CD14-positive monocyte (primary cell): Measurements from ENCODE around the gene CDV3. TPM values are rescaled to one million over a fixed set of nuclear protein-coding genes. Genes with fewer than 3 reads are reported as not detected.

Experiments used
- DNase-seq, 3 donors: peaks; one replicate each; pipeline ENCODE4 v3.0.0-alpha.2; 2011 to 2022
- H2AFZ ChIP-seq: 2 replicates; pipeline ENCODE4 v1.6.0; 2012; ENCODE audit warnings: mild to moderate bottlenecking, low read depth, low read length, inconsistent platforms; ENCODE audit not compliant: insufficient read depth, poor library complexity, severe bottlenecking
- H3K27ac ChIP-seq, 2 donors: 1 replicate in 1 of 2; 2 replicates in 1 of 2; pipeline ENCODE4 v1.5.1; 2012 to 2013; ENCODE audit warnings: low read length in 2 of 2, control low read depth in 1 of 2, inconsistent platforms in 1 of 2, low read depth in 1 of 2, mild to moderate bottlenecking in 1 of 2
- H3K27me3 ChIP-seq, 2 donors: one replicate each; pipeline versions ENCODE4 v1.6.0 to v1.6.1; 2011 to 2013; ENCODE audit warnings: low read length in 2 of 2; ENCODE audit not compliant: control insufficient read depth in 2 of 2, insufficient read depth in 2 of 2
- H3K36me3 ChIP-seq, 2 donors: replicated peaks in 1 of 2; 1 replicate in 1 of 2; 2 replicates in 1 of 2; pipeline versions ENCODE4 v1.5.1 to v1.6.1; 2012 to 2013; ENCODE audit warnings: low read length in 2 of 2, control low read depth in 1 of 2, inconsistent platforms in 1 of 2, mild to moderate bottlenecking in 1 of 2; ENCODE audit not compliant: insufficient read depth in 2 of 2, control insufficient read depth in 1 of 2
- H3K4me1 ChIP-seq, 2 donors: 1 replicate in 1 of 2; 2 replicates in 1 of 2; pipeline versions ENCODE4 v1.5.1 to v1.6.1; 2012 to 2013; ENCODE audit warnings: low read length in 2 of 2, control low read depth in 1 of 2, inconsistent platforms in 1 of 2, mild to moderate bottlenecking in 1 of 2, moderate library complexity in 1 of 2; ENCODE audit not compliant: insufficient read depth in 2 of 2, control insufficient read depth in 1 of 2
- H3K4me2 ChIP-seq: replicated peaks from 2 replicates; pipeline ENCODE3; 2012; ENCODE audit warnings: low read length, moderate library complexity, mild to moderate bottlenecking; ENCODE audit not compliant: poor library complexity, severe bottlenecking; ENCODE audit errors: extremely low read depth
- H3K4me3 ChIP-seq, 3 experiments: fragments of 200-600 bp in 1 of 3; sonication (generic) in 1 of 3; replicated peaks in 1 of 3; 1 replicate in 2 of 3; 2 replicates in 1 of 3; pipeline ENCODE4 v1.5.1; 2011 to 2013; ENCODE audit warnings: low read length in 3 of 3, mild to moderate bottlenecking in 3 of 3, control low read depth in 2 of 3, low read depth in 2 of 3, inconsistent platforms in 1 of 3, moderate library complexity in 1 of 3
- H3K79me2 ChIP-seq: 2 replicates; pipeline ENCODE4 v1.6.0; 2012; ENCODE audit warnings: mild to moderate bottlenecking, control low read depth, inconsistent platforms, low read length, moderate library complexity; ENCODE audit not compliant: insufficient read depth
- H3K9ac ChIP-seq: 2 replicates; pipeline ENCODE4 v1.6.0; 2017; ENCODE audit warnings: low read length, mild to moderate bottlenecking; ENCODE audit not compliant: insufficient read depth, poor library complexity, severe bottlenecking
- H3K9me3 ChIP-seq, 2 donors: replicated peaks in 1 of 2; 1 replicate in 1 of 2; 2 replicates in 1 of 2; pipeline versions ENCODE4 v1.5.1 to v1.6.1; 2012 to 2013; ENCODE audit warnings: low read length in 2 of 2, control low read depth in 1 of 2; ENCODE audit not compliant: control insufficient read depth in 1 of 2, insufficient read depth in 1 of 2
- H4K20me1 ChIP-seq: 2 replicates; pipeline ENCODE4 v1.6.0; 2012; ENCODE audit warnings: mild to moderate bottlenecking, low read length, control low read depth, moderate library complexity; ENCODE audit not compliant: insufficient read depth
- H3K27ac Mint-ChIP-seq, 7 donors: one replicate each; pipeline ENCODE4 v1.8.0; 2020; ENCODE audit warnings: mild to moderate bottlenecking in 7 of 7, mixed read lengths in 7 of 7, moderate library complexity in 6 of 7, inconsistent platforms in 2 of 7
- H3K27me3 Mint-ChIP-seq, 3 donors: one replicate each; pipeline ENCODE4 v1.8.0; 2021 to 2022; ENCODE audit warnings: low read depth in 3 of 3, mild to moderate bottlenecking in 3 of 3, mixed read lengths in 3 of 3, moderate library complexity in 3 of 3, inconsistent platforms in 1 of 3
- H3K36me3 Mint-ChIP-seq, 2 donors: one replicate each; pipeline ENCODE4 v1.8.0; 2020; ENCODE audit warnings: mixed read lengths in 2 of 2, inconsistent platforms in 1 of 2, mild to moderate bottlenecking in 1 of 2
- H3K4me1 Mint-ChIP-seq: one replicate; pipeline ENCODE4 v1.8.0; 2020; ENCODE audit warnings: mild to moderate bottlenecking, mixed read lengths
- H3K4me3 Mint-ChIP-seq, 2 donors: one replicate each; pipeline ENCODE4 v1.8.0; 2020; ENCODE audit warnings: mild to moderate bottlenecking in 2 of 2, mixed read lengths in 2 of 2, moderate library complexity in 1 of 2
- H3K9me3 Mint-ChIP-seq, 7 donors: one replicate each; pipeline ENCODE4 v1.8.0; 2020 to 2022; ENCODE audit warnings: mixed read lengths in 7 of 7, mild to moderate bottlenecking in 6 of 7, moderate library complexity in 6 of 7, inconsistent platforms in 2 of 7
- CTCF ChIP-seq: fragments of 200-600 bp; IDR thresholded peaks from one replicate; pipeline ENCODE4 v1.8.0; 2022; ENCODE audit warnings: antibody characterized with exemption, mild to moderate bottlenecking
- WGBS: methylation state at CpG from one replicate; pipeline ENCODE4 v1.1.5; 2013; ENCODE audit warnings: missing lambda C conversion rate; ENCODE audit not compliant: insufficient coverage; 5-methylcytosine and 5-hydroxymethylcytosine counted together
- intact Hi-C, 2 donors: fragments of 100-400 bp; cut with micrococcal nuclease; formaldehyde crosslinking; loops; one replicate each; pipeline versions ENCODE4 v1.15.0 to v1.15.1; 2023
- polyA plus RNA-seq, 3 donors: library from polyadenylated mRNA; depleted of rRNA in 1 of 3; unstranded in 2 of 3; stranded (reverse) in 1 of 3; fragments of 300-500 nt in 2 of 3; fragments of >200 nt in 1 of 3; fragmentation: Illumina TruSeq in 2 of 3; gene quantifications; 1 replicate in 2 of 3; 2 replicates in 1 of 3; pipeline ENCODE4 v1.2.3, GENCODE V29; 2012 to 2021

Gene CDV3
- polyA plus RNA-seq, 3 donors = 30.0 to 80.1 (median 30.3) TPM

- no peak for DNase-seq
- Histone ChIP-seq H3K9ac (no peak overlapping the region), H3K79me2 (no peaks in the 10 kb centered on the region), H3K27ac (no peak overlapping the region), H3K36me3 (peaks cover 68 to 93% of the 10 kb centered on the region in 2 donors), H3K9me3 (no peaks in the 10 kb centered on the region), H3K27me3 (no peaks in the 10 kb centered on the region), H3K4me2 (no peak overlapping the region), H4K20me1 (no peaks in the 10 kb centered on the region), H3K4me1 (no peaks in the 10 kb centered on the region), H2AFZ (no peak overlapping the region), H3K4me3 (no peak overlapping the region)
- Mint-ChIP-seq H3K4me1 (no peaks in the 10 kb centered on the region), H3K9me3 (no peaks in the 10 kb centered on the region), H3K36me3 (peaks cover 71 to 76% of the 10 kb centered on the region in 2 donors), H3K4me3 (no peak overlapping the region), H3K27me3 (no peaks in the 10 kb centered on the region), H3K27ac (no peak overlapping the region)
- intact Hi-C loops = loop anchor here in 1 of 2 donors (10.0 kb wide), 1 partner anchor 1085 kb away; no protein-coding TSS in a partner anchor
- TF ChIP-seq CTCF = no peak
Measured at GRCh38 chr3:133610031-133610430, 36.5 kb downstream of the CDV3 start.

- no peak overlapping the region for H3K9ac ChIP-seq
- no CpG with 5 or more reads among the region's 2 CpGs for WGBS
- Mint-ChIP-seq H3K4me1 (no peaks in the 10 kb centered on the region), H3K27ac (no peak overlapping the region), H3K9me3 (no peaks in the 10 kb centered on the region), H3K4me3 (no peak overlapping the region), H3K36me3 (peaks cover 72 to 83% of the 10 kb centered on the region in 2 donors), H3K27me3 (no peaks in the 10 kb centered on the region)
- intact Hi-C loops = loop anchor here in 1 of 2 donors (10.0 kb wide), 1 partner anchor 1087 kb away; no protein-coding TSS in a partner anchor
- TF ChIP-seq CTCF = no peak
- no peak overlapping the region for H3K27ac ChIP-seq
- H4K20me1 ChIP-seq = no peaks in the 10 kb centered on the region
- H3K9me3 ChIP-seq = no peaks in the 10 kb centered on the region
- H3K4me2 ChIP-seq = no peak overlapping the region
- DNase-seq = no peak
- no peaks in the 10 kb centered on the region for H3K79me2 ChIP-seq
- H3K27me3 ChIP-seq = no peaks in the 10 kb centered on the region
- no peaks in the 10 kb centered on the region for H3K4me1 ChIP-seq
- H2AFZ ChIP-seq = no peak overlapping the region
- no peak overlapping the region for H3K4me3 ChIP-seq
- peaks cover 67 to 90% of the 10 kb centered on the region in 2 donors for H3K36me3 ChIP-seq
Measured at GRCh38 chr3:133611534-133611933, 38.0 kb downstream of the CDV3 start.
